ENCODE measurements around the gene GREB1.
A peak's percentile ranks its signal among the peaks of the same experiment; 100 is the strongest.

GREB1 gene

GRCh38 chr2:11581124-11581796, 47.4 kb downstream of the GREB1 start:
- no peak for DNase-seq (ENCODE audit: low spot score)

GRCh38 chr2:11581797-11582611, 48.2 kb downstream of the GREB1 start:
- no peak for DNase-seq (ENCODE audit: low spot score)

- DNase-seq (ENCODE audit: low spot score), result no peak
Measured at GRCh38 chr2:11582612-11582861, 48.7 kb downstream of the GREB1 start.

GRCh38 chr2:11582862-11583752, 49.3 kb downstream of the GREB1 start:
- DNase-seq (ENCODE audit: low spot score), result peak; percentile 76

GRCh38 chr2:11583840-11584524, 50.1 kb downstream of the GREB1 start:
- peak; percentile 89 for DNase-seq (ENCODE audit: low spot score)

GRCh38 chr2:11584525-11585056, 50.7 kb downstream of the GREB1 start:
- no peak for DNase-seq (ENCODE audit: low spot score)

GRCh38 chr2:11585071-11585470, 51.2 kb downstream of the GREB1 start:
- no peak for DNase-seq (ENCODE audit: low spot score)

- no peak for DNase-seq (ENCODE audit: low spot score)
Measured at GRCh38 chr2:11588228-11589110, 54.6 kb downstream of the GREB1 start.

- DNase-seq (ENCODE audit: low spot score), result no peak
Measured at GRCh38 chr2:11589316-11589940, 55.6 kb downstream of the GREB1 start.

- DNase-seq (ENCODE audit: low spot score), result no peak
Measured at GRCh38 chr2:11590193-11590592, 56.3 kb downstream of the GREB1 start.

- no peak for DNase-seq (ENCODE audit: low spot score)
Measured at GRCh38 chr2:11591091-11591490, 57.2 kb downstream of the GREB1 start.

GRCh38 chr2:11592671-11593574, 59.1 kb downstream of the GREB1 start:
- peak; percentile 38 for DNase-seq (ENCODE audit: low spot score)

GRCh38 chr2:11596801-11597200, 63.0 kb downstream of the GREB1 start:
- no peak for DNase-seq (ENCODE audit: low spot score)

GRCh38 chr2:11597538-11598225, 63.8 kb downstream of the GREB1 start:
- DNase-seq (ENCODE audit: low spot score), result no peak

GRCh38 chr2:11598228-11598731, 64.4 kb downstream of the GREB1 start:
- DNase-seq (ENCODE audit: low spot score), result no peak

- no peak for DNase-seq (ENCODE audit: low spot score)
Measured at GRCh38 chr2:11602563-11603204, 68.8 kb downstream of the GREB1 start.

GRCh38 chr2:11610624-11611242, 76.9 kb downstream of the GREB1 start:
- no peak for DNase-seq (ENCODE audit: low spot score)

GRCh38 chr2:11611251-11611650, 77.4 kb downstream of the GREB1 start:
- DNase-seq (ENCODE audit: low spot score), result no peak

Measured in HuH-7 (cell line).